ENCODE measurements around the gene KIF21B.

KIF21B gene

GRCh38 chr1:200975458-200975857 lies 48.1 kb downstream of the KIF21B start:
- H3K27me3 ChIP-seq (ENCODE audit: insufficient read depth, low read length) = no peaks in the 10 kb centered on the region
- no peaks in the 10 kb centered on the region for H3K36me3 ChIP-seq (ENCODE audit: insufficient read depth, low read length)
- no peak overlapping the region for H3K9ac ChIP-seq (ENCODE audit: low read length)
- no peaks in the 10 kb centered on the region for H3F3A ChIP-seq (ENCODE audit: insufficient read depth, low read length)
- no peak for TF ChIP-seq EZH2 (IDR thresholded peaks at IDR 0.05; ENCODE audit: borderline replicate concordance, low read length)
- TF ChIP-seq CTCF (IDR thresholded peaks at IDR 0.05; ENCODE audit: low read length) = no peak
- no peaks in the 10 kb centered on the region for H3K9me2 ChIP-seq (ENCODE audit: low read depth, low read length)
- no peaks in the 10 kb centered on the region for H3K4me1 ChIP-seq (ENCODE audit: insufficient read depth, low read length, severe bottlenecking)
- H2AFZ ChIP-seq (ENCODE audit: low read length) = no peak overlapping the region
- no peaks in the 10 kb centered on the region for H4K20me1 ChIP-seq (ENCODE audit: insufficient read depth, low read length)
- H3K4me3 ChIP-seq (ENCODE audit: low read depth, low read length, poor library complexity, severe bottlenecking) = no peak overlapping the region
- no peak overlapping the region for H3K4me2 ChIP-seq (ENCODE audit: low read length)
- no peak overlapping the region for H3K27ac ChIP-seq (ENCODE audit: low read depth, low read length, poor library complexity, severe bottlenecking)
- H3K79me2 ChIP-seq (ENCODE audit: insufficient read depth, low read length) = no peaks in the 10 kb centered on the region
- no peaks in the 10 kb centered on the region for H3K9me3 ChIP-seq (ENCODE audit: low read length)

- no peak overlapping the region for H3K27ac ChIP-seq (ENCODE audit: low read depth, low read length, poor library complexity, severe bottlenecking)
- H3K9ac ChIP-seq (ENCODE audit: low read length) = no peak overlapping the region
- H3K9me2 ChIP-seq (ENCODE audit: low read depth, low read length) = no peaks in the 10 kb centered on the region
- no peaks in the 10 kb centered on the region for H3K79me2 ChIP-seq (ENCODE audit: insufficient read depth, low read length)
- no peaks in the 10 kb centered on the region for H4K20me1 ChIP-seq (ENCODE audit: insufficient read depth, low read length)
- no peak overlapping the region for H2AFZ ChIP-seq (ENCODE audit: low read length)
- H3K4me2 ChIP-seq (ENCODE audit: low read length) = no peak overlapping the region
- no peaks in the 10 kb centered on the region for H3K36me3 ChIP-seq (ENCODE audit: insufficient read depth, low read length)
- H3F3A ChIP-seq (ENCODE audit: insufficient read depth, low read length) = no peaks in the 10 kb centered on the region
- no peaks in the 10 kb centered on the region for H3K9me3 ChIP-seq (ENCODE audit: low read length)
- H3K4me3 ChIP-seq (ENCODE audit: low read depth, low read length, poor library complexity, severe bottlenecking) = no peak overlapping the region
- TF ChIP-seq EZH2 (IDR thresholded peaks at IDR 0.05; ENCODE audit: borderline replicate concordance, low read length) (no peak), CTCF (IDR thresholded peaks at IDR 0.05; ENCODE audit: low read length) (no peak)
- H3K27me3 ChIP-seq (ENCODE audit: insufficient read depth, low read length) = no peaks in the 10 kb centered on the region
- H3K4me1 ChIP-seq (ENCODE audit: insufficient read depth, low read length, severe bottlenecking) = no peaks in the 10 kb centered on the region
Measured at GRCh38 chr1:200974711-200975110, 48.8 kb downstream of the KIF21B start.

GRCh38 chr1:200973937-200974657 lies 49.4 kb downstream of the KIF21B start:
- Histone ChIP-seq H3K79me2 (ENCODE audit: insufficient read depth, low read length) (no peaks in the 10 kb centered on the region), H3K9me2 (ENCODE audit: low read depth, low read length) (no peaks in the 10 kb centered on the region), H3K9me3 (ENCODE audit: low read length) (no peaks in the 10 kb centered on the region), H3K9ac (ENCODE audit: low read length) (no peak overlapping the region), H3K36me3 (ENCODE audit: insufficient read depth, low read length) (no peaks in the 10 kb centered on the region), H3K4me1 (ENCODE audit: insufficient read depth, low read length, severe bottlenecking) (no peaks in the 10 kb centered on the region), H3K27me3 (ENCODE audit: insufficient read depth, low read length) (no peaks in the 10 kb centered on the region), H3F3A (ENCODE audit: insufficient read depth, low read length) (no peaks in the 10 kb centered on the region), H2AFZ (ENCODE audit: low read length) (no peak overlapping the region), H4K20me1 (ENCODE audit: insufficient read depth, low read length) (no peaks in the 10 kb centered on the region), H3K4me2 (ENCODE audit: low read length) (no peak overlapping the region), H3K4me3 (ENCODE audit: low read depth, low read length, poor library complexity, severe bottlenecking) (no peak overlapping the region), H3K27ac (ENCODE audit: low read depth, low read length, poor library complexity, severe bottlenecking) (no peak overlapping the region)
- no peak for TF ChIP-seq EZH2 (IDR thresholded peaks at IDR 0.05; ENCODE audit: borderline replicate concordance, low read length)
- TF ChIP-seq CTCF (IDR thresholded peaks at IDR 0.05; ENCODE audit: low read length) = no peak

All from OCI-LY1 (cell line).